Measurements from ENCODE around the gene MACROD2.

Gene MACROD2

DNA sequence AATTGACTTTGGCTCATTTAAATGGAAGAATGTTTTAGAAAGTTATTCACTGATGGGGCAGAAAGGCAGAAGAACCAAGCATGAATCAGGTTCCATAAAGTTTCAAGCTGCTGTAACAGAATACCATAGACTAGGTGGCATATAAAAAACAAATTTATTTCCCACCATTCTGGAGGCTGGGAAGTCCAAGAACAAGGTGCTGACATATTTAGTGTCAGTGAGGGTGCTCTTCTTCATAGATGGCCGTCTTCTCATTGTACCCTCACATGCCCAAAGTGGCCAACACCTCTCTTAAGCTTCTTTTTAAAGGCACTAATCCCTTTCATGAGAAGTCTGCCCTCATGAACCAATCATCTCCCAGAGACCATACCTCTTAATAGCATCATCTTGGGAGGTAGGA is 902.3 kb downstream of the MACROD2 start:
- no peak overlapping the region for H3K27ac ChIP-seq (ENCODE audit: extremely low read depth, low read depth, low read length)
- ChIA-PET POLR2A (no interaction called here), CTCF (no interaction called here)
- H3K36me3 ChIP-seq (ENCODE audit: control insufficient read depth in 2 of 2, insufficient read depth in 1 of 2, low read length in 2 of 2): no peaks in the 10 kb centered on the region
- H3K4me1 ChIP-seq (ENCODE audit: control insufficient read depth, insufficient read depth, low read length): no peaks in the 10 kb centered on the region
- no peaks in the 10 kb centered on the region for H3K9me3 ChIP-seq (ENCODE audit: control insufficient read depth, insufficient read depth, low read depth, low read length)
- TF ChIP-seq, protein P1, sequence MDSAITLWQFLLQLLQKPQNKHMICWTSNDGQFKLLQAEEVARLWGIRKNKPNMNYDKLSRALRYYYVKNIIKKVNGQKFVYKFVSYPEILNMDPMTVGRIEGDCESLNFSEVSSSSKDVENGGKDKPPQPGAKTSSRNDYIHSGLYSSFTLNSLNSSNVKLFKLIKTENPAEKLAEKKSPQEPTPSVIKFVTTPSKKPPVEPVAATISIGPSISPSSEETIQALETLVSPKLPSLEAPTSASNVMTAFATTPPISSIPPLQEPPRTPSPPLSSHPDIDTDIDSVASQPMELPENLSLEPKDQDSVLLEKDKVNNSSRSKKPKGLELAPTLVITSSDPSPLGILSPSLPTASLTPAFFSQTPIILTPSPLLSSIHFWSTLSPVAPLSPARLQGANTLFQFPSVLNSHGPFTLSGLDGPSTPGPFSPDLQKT (IDR thresholded peaks at IDR 0.05; ENCODE audit: borderline replicate concordance, low read depth, low read length): no peak
- TF ChIP-seq ZNF701 (tag by site-specific recombination; IDR thresholded peaks at IDR 0.05) (no peak), ZNF621 (tag by site-specific recombination; IDR thresholded peaks at IDR 0.05) (no peak), ZFP3 (tag by site-specific recombination; IDR thresholded peaks at IDR 0.05; ENCODE audit: low read depth) (no peak), REPIN1 (tag by site-specific recombination; IDR thresholded peaks at IDR 0.05; ENCODE audit: low read depth) (no peak)
- TF ChIP-seq, protein P2, sequence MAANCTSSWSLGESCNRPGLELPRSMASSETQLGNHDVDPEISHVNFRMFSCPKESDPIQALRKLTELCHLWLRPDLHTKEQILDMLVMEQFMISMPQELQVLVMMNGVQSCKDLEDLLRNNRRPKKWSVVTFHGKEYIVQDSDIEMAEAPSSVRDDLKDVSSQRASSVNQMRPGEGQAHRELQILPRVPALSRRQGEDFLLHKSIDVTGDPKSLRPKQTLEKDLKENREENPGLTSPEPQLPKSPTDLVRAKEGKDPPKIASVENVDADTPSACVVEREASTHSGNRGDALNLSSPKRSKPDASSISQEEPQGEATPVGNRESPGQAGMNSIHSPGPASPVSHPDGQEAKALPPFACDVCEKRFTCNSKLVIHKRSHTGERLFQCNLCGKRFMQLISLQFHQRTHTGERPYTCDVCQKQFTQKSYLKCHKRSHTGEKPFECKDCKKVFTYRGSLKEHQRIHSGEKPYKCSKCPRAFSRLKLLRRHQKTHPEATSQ (tag by site-specific recombination; IDR thresholded peaks at IDR 0.05): no peak
- H3K4me3 ChIP-seq (ENCODE audit: low read depth, low read length): no peak overlapping the region

DNA sequence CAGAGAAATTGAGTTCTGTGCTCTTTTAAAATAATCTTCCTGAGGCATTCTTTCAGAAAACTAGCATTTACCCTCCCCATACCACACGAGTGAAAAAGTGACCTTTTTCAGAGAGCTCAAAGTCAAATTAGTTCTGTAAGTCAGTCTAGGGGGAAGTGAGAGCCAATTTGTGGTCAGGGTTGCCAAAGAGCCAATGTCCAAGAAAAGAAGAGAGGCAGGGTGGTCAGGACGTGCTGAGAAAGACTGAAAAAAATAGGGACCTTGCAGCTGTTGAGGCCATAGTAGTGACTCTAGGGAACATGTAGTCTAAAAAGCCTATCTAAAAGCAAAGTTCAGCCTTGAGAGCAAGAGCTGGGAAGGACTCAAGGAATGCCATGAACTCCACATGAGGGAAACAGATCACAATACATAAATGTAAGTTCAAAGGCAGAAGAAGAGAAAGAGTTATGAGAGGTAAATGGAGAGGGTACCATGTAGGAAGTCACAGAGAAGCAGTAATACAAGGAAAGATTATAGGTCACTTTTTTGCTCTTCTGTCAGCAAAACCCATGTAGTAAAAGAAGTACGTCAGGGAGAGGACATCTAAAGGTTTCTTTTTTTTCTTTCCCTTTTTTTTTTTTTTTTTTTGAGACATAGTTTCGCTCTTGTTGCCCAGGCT is 907.2 kb downstream of the MACROD2 start:
- H3K27ac ChIP-seq (ENCODE audit: extremely low read depth, low read depth, low read length): no peak overlapping the region
- no peak overlapping the region for H3K4me3 ChIP-seq (ENCODE audit: low read depth, low read length)
- H3K9me3 ChIP-seq (ENCODE audit: control insufficient read depth, insufficient read depth, low read depth, low read length): no peaks in the 10 kb centered on the region
- no peaks in the 10 kb centered on the region for H3K4me1 ChIP-seq (ENCODE audit: control insufficient read depth, insufficient read depth, low read length)
- POLR2A ChIA-PET: no interaction called here
- CTCF ChIA-PET: no interaction called here
- TF ChIP-seq ZNF837 (tag by site-specific recombination; IDR thresholded peaks at IDR 0.05) (no peak), ZNF292 (tag by site-specific recombination; IDR thresholded peaks at IDR 0.05; ENCODE audit: borderline replicate concordance, low read depth) (no peak)
- TF ChIP-seq, protein P3, sequence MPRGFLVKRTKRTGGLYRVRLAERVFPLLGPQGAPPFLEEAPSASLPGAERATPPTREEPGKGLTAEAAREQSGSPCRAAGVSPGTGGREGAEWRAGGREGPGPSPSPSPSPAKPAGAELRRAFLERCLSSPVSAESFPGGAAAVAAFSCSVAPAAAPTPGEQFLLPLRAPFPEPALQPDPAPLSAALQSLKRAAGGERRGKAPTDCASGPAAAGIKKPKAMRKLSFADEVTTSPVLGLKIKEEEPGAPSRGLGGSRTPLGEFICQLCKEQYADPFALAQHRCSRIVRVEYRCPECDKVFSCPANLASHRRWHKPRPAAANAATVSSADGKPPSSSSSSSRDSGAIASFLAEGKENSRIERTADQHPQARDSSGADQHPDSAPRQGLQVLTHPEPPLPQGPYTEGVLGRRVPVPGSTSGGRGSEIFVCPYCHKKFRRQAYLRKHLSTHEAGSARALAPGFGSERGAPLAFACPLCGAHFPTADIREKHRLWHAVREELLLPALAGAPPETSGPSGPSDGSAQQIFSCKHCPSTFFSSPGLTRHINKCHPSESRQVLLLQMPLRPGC (tag by site-specific recombination; IDR thresholded peaks at IDR 0.05): no peak
- no peaks in the 10 kb centered on the region for H3K36me3 ChIP-seq (ENCODE audit: control insufficient read depth in 2 of 2, insufficient read depth in 1 of 2, low read length in 2 of 2)

DNA sequence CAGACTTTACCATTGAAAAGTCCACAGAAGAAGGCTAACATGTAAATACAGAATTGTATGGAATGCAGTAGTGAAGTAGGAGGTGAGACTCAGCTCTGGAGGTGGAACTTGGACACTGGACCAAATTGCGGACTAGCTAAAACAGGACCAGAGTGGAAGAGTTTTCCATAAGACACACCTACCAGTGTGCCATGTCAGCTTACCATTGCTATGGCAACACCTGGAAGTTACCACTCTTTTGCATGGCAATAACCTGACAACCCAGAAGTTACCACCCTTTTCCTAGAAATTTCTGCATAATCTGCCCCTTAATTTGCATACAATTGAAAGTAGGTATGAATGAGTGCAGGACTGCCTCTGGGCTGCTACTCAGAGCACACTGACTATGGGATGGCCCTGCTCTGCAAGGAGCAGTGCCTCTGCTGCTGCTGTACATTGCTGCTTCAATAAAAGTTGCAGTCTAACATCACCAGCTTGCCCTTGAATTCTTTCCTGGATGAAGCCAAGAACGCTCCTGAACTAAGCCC is 911.7 kb downstream of the MACROD2 start:
- H3K36me3 ChIP-seq (ENCODE audit: control insufficient read depth in 2 of 2, insufficient read depth in 1 of 2, low read length in 2 of 2): no peaks in the 10 kb centered on the region
- ChIA-PET CTCF (no interaction called here), POLR2A (no interaction called here)
- no peaks in the 10 kb centered on the region for H3K9me3 ChIP-seq (ENCODE audit: control insufficient read depth, insufficient read depth, low read depth, low read length)
- no peaks in the 10 kb centered on the region for H3K4me1 ChIP-seq (ENCODE audit: control insufficient read depth, insufficient read depth, low read length)
- H3K27ac ChIP-seq (ENCODE audit: extremely low read depth, low read depth, low read length): no peak overlapping the region
- H3K4me3 ChIP-seq (ENCODE audit: low read depth, low read length): no peak overlapping the region
- TF ChIP-seq, protein P4, sequence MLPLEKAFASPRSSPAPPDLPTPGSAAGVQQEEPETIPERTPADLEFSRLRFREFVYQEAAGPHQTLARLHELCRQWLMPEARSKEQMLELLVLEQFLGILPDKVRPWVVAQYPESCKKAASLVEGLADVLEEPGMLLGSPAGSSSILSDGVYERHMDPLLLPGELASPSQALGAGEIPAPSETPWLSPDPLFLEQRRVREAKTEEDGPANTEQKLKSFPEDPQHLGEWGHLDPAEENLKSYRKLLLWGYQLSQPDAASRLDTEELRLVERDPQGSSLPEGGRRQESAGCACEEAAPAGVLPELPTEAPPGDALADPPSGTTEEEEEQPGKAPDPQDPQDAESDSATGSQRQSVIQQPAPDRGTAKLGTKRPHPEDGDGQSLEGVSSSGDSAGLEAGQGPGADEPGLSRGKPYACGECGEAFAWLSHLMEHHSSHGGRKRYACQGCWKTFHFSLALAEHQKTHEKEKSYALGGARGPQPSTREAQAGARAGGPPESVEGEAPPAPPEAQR (tag by site-specific recombination; IDR thresholded peaks at IDR 0.05): no peak
- TF ChIP-seq, protein P5, sequence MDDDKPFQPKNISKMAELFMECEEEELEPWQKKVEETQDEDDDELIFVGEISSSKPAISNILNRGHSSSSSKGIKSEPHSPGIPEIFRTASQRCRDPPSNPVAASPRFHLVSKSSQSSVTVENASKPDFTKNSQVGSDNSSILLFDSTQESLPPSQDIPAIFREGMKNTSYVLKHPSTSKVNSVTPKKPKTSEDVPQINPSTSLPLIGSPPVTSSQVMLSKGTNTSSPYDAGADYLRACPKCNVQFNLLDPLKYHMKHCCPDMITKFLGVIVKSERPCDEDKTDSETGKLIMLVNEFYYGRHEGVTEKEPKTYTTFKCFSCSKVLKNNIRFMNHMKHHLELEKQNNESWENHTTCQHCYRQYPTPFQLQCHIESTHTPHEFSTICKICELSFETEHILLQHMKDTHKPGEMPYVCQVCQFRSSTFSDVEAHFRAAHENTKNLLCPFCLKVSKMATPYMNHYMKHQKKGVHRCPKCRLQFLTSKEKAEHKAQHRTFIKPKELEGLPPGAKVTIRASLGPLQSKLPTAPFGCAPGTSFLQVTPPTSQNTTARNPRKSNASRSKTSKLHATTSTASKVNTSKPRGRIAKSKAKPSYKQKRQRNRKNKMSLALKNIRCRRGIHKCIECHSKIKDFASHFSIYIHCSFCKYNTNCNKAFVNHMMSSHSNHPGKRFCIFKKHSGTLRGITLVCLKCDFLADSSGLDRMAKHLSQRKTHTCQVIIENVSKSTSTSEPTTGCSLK (tag by site-specific recombination; IDR thresholded peaks at IDR 0.05): no peak
- TF ChIP-seq, protein P6, sequence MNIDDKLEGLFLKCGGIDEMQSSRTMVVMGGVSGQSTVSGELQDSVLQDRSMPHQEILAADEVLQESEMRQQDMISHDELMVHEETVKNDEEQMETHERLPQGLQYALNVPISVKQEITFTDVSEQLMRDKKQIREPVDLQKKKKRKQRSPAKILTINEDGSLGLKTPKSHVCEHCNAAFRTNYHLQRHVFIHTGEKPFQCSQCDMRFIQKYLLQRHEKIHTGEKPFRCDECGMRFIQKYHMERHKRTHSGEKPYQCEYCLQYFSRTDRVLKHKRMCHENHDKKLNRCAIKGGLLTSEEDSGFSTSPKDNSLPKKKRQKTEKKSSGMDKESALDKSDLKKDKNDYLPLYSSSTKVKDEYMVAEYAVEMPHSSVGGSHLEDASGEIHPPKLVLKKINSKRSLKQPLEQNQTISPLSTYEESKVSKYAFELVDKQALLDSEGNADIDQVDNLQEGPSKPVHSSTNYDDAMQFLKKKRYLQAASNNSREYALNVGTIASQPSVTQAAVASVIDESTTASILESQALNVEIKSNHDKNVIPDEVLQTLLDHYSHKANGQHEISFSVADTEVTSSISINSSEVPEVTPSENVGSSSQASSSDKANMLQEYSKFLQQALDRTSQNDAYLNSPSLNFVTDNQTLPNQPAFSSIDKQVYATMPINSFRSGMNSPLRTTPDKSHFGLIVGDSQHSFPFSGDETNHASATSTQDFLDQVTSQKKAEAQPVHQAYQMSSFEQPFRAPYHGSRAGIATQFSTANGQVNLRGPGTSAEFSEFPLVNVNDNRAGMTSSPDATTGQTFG (tag by site-specific recombination; IDR thresholded peaks at IDR 0.05; ENCODE audit: borderline replicate concordance): no peak
- TF ChIP-seq WT1 (tag by site-specific recombination; IDR thresholded peaks at IDR 0.05) (no peak), ZNF175 (tag by site-specific recombination; IDR thresholded peaks at IDR 0.05) (no peak), ZNF792 (tag by site-specific recombination; IDR thresholded peaks at IDR 0.05) (no peak), ZNF624 (tag by site-specific recombination; IDR thresholded peaks at IDR 0.05) (no peak)
- TF ChIP-seq, protein P7, sequence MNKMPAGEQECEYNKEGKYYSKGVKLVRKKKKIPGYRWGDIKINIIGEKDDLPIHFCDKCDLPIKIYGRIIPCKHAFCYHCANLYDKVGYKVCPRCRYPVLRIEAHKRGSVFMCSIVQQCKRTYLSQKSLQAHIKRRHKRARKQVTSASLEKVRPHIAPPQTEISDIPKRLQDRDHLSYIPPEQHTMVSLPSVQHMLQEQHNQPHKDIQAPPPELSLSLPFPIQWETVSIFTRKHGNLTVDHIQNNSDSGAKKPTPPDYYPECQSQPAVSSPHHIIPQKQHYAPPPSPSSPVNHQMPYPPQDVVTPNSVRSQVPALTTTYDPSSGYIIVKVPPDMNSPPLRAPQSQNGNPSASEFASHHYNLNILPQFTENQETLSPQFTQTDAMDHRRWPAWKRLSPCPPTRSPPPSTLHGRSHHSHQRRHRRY (tag by site-specific recombination; IDR thresholded peaks at IDR 0.05): no peak
